ENCODE data around the gene LIN7C.

Gene LIN7C

GRCh38 chr11:27468995-27469695, 37.4 kb downstream of the LIN7C start:
- DNase-seq (ENCODE audit: low read depth): no peak

DNA sequence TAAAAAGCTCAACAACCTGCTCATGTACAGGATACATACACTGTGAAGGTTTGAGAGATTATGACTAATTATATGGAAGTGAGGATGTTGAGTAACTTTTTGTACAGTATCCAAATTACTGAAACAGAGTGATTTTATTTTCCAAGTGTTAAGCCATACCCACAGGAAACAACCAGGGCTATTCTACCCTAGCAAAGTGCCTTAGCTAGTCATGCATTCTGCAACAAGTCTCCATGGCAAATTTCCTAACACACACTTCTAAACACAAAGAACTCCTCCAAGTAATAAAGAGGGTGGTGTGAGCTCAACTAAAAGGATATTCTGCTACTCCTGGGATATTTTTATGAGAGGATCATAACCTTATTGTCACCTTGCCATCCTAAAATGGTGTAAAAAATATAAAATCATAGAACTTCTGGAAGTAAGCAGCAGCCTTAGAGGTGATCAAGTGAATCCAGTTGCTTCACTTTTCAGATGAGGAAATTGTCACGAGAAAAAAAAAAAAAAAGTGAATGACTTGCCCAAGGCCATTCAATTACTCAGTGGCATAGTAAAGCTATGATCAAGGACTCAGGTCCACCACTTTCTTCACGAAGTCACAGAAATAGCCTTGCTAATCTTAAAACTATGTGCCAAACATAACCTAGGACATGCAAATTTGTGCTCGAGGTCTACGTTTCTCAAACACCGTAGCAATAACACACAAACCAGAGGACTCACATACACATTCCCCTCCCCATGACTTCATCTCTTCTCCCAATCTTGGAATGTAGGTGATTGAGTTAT, 38.2 kb downstream of the LIN7C start:
- DNase-seq (ENCODE audit: low read depth): peak; percentile 83

DNA sequence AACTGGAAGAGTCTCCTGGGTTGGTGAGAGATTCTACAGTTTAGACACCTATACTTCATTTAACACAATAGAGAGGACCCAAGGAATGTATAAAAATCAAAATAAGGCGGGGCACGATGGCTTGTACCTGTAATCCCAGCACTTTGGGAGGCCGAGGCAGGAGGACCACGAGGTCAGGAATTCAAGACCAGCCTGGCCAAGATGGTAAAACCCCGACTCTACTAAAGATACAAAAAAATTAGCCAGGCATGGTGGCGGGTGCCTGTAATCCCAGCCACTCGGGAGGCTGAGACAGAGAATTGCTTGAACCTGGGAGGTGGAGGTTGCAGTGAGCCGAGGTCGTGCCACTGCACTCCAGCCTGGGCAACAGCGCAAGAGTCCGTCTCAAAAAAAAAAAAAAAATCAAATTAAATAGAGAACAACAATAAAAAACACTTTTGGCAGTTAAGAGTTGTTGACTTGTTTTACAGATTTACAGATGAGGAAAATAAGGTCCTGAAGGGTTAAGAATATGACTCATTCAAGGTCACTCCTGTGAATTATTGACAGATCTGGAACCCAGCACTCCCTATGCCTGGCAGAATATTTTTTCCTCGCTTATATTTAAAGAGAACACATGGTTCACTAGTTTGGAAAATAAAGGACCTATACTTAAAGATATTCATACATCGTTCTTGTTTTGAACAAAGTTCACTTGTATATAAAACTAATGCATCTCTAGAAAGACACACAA, 39.2 kb downstream of the LIN7C start:
- no peak for DNase-seq (ENCODE audit: low read depth)

GRCh38 chr11:27466363-27466762, 40.2 kb downstream of the LIN7C start:
- DNase-seq (ENCODE audit: low read depth): no peak

GRCh38 chr11:27465629-27466028, 40.9 kb downstream of the LIN7C start:
- DNase-seq (ENCODE audit: low read depth): no peak

DNA sequence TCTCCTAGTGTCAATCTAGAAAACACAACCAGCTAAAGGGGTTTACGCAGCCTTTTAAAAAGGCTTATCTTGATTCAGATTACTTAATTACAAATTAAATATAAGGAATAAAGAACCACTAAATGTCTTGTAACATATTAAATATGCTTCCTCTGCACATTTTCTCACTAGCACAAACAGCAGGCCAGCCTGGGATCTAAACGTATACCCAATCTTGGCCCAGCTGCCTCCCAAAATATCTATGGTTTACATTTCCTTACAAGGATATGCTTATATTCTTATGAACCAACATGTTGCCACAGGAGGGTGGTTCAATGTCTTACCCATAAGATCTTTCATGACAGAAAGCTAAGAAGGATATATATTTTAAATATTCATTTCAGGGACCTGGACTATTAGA, 41.7 kb downstream of the LIN7C start:
- DNase-seq (ENCODE audit: low read depth): no peak

DNA sequence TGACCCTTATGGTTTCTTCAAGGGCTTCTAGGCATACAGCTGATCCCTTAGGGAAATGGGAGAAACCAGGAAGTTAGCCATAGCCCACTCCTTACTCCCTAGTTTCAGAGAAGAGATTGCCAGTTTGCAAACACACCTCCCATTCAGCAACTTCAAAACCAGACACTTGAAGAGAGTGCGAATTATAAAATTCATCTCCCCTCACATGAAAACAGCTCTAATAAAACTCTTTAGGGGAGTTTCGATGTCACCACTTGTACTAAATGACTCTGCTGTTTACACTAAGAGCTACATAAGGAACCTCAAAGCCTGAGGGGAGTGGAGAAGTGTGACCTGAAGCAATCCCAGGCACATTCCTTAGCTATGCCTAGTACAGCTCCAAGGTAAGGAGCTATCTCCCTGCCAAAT, 42.3 kb downstream of the LIN7C start:
- DNase-seq (ENCODE audit: low read depth): peak; percentile 64

GRCh38 chr11:27462543-27462942, 44.0 kb downstream of the LIN7C start:
- peak; percentile 23 for DNase-seq (ENCODE audit: low read depth)

DNA sequence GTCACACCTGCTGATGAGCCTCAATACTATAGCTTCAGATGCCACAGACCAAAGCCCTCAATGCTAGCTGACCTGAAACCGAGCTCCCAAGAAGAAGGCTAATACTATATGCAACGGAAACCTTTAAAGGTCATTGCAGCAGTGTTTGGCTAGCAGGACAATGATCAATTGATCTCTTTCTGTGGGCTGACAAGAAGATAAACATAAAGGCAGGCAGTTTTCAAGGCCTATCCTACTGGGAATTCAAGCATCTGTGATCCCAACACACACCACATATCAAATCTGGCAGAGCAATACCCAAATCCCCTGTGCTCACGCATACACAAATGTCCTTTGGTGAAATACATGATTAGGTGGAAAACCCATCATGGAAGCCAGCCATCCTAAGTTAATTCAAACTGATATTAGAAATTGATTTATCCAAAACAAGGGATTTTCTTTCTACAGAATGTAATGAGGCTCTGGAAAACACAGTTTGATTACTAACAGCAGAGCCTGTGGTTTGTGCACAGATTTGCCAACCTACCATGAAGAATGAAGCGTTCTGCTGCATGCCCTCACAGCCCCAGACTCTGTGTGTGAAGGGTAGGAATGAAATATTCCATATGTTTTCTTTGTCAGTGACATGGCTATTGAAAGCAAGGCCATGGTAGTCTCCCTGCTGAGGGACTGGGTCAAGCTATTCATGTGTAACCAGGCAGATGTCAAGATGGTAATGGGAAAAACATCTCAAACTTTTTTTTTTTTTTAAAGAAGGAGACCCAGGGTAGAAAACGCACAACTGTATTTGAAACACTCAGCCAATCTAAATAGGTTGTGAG, 46.2 kb downstream of the LIN7C start:
- DNase-seq (ENCODE audit: low read depth): no peak

DNA sequence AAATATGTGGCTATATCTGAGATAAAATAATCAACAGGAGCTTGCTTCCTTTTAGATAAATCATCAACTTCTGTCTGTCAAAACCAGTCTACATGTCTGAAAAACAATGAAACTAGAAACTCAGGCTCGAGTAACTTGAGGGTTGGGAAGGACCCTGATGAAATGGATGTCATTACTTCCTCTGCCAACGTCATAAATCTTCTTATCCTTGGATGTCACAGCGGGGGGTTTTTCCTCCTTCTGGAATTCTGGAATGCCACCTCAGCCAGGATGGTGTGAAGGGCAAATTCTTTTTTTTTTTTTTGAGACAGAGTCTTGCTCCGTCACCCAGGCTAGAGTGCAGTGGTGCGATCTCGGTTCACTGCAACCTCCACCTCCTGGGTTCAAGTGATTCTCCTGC, 47.4 kb downstream of the LIN7C start:
- peak; percentile 25 for DNase-seq (ENCODE audit: low read depth)

- no peak for DNase-seq (ENCODE audit: low read depth)
Observed at GRCh38 chr11:27458182-27458581, 48.4 kb downstream of the LIN7C start.

DNA sequence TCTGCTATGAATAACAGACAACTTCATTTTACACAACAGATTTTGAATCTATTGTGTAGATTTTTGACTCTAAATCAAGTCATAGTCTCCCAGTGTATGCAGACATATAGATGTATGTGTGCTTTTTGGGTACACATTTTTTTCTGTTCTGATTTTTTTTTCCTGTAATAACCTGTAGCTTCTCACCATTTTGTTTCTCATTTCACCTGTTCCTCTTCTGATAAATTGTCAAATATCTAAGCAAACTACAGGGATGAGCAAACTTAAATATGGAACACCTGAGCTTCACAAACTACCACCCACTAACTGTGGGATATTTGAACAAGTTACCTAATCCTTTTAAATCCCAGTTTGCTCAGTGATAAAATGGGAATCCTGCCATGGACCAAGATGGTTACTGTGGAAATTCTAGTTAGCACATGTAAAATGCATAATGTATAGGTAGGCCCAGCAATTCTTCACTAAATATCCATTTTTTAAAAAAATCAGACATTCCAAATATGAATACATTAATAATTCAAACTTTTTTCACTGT, 49.7 kb downstream of the LIN7C start:
- no peak for DNase-seq (ENCODE audit: low read depth)

GRCh38 chr11:27456140-27456794, 50.3 kb downstream of the LIN7C start:
- DNase-seq (ENCODE audit: low read depth): peak; percentile 84

- DNase-seq (ENCODE audit: low read depth): no peak
Observed at GRCh38 chr11:27455667-27456066, 50.9 kb downstream of the LIN7C start.

DNA sequence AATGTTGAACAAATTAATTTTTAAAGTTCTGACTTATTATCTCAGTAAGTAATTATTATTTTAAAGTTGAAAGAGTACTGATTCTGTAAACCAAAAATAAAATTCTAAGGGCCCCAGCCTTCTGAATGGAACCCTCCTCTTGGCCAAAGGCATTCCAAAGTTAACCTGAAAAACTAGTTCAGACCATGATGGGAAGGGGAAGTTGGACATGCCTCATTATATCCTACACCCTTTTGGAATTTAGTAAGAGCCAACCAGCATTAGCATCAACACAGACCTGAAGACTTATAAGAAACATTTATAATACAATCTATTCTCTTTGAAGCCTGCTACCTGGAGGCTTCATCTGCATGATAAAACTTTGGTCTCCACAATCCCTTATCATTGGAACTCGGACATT, 52.9 kb downstream of the LIN7C start:
- no peak for DNase-seq (ENCODE audit: low read depth)

DNA sequence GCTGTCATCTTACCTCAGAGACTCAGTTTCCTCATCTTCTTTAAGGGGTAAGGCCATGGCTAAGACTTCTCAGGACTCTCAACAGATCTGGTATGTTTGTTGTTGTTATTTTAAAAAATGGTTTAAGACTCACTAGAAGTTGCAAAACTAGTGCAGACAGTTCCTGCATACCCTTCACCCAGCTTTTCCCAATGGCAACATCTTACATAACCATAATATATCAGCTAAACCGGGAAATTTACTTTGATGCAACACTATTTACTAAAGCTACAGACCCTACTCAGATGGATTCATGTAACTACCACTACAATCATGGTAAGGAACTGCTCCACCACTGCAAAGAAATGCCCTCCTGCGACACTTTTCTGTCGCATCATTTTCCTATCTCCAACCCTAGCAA, 54.4 kb downstream of the LIN7C start:
- peak; percentile 11 for DNase-seq (ENCODE audit: low read depth)

GRCh38 chr11:27451244-27451965, 55.2 kb downstream of the LIN7C start:
- DNase-seq (ENCODE audit: low read depth): peak; percentile 59

DNA sequence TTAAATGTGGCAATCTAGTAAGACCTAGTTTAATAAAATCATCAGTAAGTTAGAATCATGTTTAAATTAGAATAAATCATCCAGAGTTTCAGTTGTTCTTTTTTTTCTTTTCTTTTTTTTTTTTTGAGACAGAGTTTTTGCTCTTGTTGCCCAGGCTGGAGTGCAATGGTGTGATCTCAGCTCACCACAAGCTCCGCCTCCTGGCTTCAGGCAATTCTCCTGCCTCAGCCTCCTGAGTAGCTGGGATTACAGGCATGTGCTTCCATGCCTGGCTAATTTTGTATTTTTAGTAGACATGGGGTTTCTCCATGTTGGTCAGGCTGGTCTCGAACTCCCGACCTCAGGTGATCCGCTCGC, 58.4 kb downstream of the LIN7C start:
- peak; percentile 57 for DNase-seq (ENCODE audit: low read depth)

GRCh38 chr11:27447288-27448183, 59.0 kb downstream of the LIN7C start:
- peak; percentile 58 for DNase-seq (ENCODE audit: low read depth)

DNA sequence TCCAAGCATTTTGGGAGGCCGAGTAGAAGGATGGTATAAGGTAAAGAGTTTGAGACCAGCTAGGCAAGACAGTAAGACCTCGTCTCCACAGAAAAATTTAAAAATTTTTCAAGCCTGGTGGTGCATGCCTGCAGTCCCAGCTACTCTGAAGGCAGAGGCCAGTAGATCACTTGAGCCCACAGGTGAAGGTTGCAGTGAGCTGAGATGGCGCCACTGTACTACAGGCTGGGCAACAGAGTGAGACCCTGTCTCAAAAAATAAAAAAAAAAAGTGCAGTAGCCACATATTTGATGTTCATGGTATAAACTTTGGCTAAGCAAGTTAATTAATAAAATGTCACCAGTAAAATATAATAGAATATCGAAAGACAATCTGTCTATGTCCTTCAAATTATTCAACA, 60.9 kb downstream of the LIN7C start:
- DNase-seq (ENCODE audit: low read depth): no peak
